Activated CD4-positive, alpha-beta T cell treated with anti-CD3 and anti-CD28 coated beads for 1 hour (primary cell): ENCODE results near the gene LRRK1.

ENCODE experiments used
- DNase-seq: peaks from one replicate; pipeline ENCODE4 v3.0.0-alpha.2; 2020

The LRRK1 gene

DNA sequence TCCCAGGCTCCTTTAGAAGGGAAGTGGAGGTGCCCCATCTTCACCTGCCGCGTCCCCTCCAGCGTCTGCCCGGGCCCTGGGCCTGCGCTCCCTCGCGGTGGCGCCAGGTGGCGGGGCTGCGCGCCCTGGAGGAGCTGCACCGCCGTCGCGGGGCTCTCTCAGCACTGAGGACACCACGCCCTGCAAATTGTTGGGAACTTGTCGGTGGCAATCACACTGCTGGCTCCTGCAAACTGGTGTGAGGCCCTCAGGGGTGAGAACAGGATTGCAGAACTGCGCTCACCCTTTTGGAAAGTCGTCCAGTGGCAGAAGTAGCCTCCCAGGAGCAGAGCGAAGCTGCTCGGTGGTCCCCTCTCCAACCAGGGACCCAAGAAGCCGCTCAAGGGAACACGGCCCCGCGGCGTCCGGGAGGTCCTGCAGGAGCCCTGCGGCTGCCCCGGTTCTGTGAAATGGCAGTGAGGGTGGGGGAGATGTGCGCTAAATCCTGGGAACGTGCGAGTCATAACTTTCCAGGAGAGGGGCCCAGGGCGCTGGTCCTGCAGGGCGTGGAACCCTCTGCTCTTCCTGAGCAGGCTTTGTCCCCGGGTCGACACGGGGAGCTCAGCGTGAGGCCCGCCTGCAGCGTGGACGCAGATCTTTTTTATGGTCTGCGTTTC, 995 bp upstream of the LRRK1 start:
- peak; percentile 55 for DNase-seq

- no peak for DNase-seq
These were observed 586 bp downstream of the LRRK1 start for GRCh38 chr15:100919481-100920405.

GRCh38 chr15:100920516-100921135, 1.5 kb downstream of the LRRK1 start:
- no peak for DNase-seq

GRCh38 chr15:100922192-100923040, 3.3 kb downstream of the LRRK1 start:
- DNase-seq: no peak

DNA sequence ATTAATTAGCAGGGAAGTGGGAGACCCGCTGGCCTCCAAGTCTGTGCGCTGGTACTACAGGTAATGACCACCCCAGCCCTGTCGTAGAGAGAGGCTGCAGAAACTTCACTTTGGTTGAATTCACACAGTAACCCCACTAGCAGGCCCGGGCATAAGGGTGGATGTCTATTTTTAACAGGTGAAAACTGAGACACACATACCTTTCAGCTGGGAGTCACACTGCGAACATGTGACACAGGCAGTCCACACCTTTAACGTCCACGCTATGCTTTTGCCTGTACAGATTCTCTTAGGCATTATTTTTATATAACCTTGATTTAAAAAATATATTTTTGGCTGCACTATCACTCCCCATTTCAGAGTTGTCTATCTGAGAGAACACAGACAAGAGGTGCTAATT, 3.9 kb downstream of the LRRK1 start:
- no peak for DNase-seq

GRCh38 chr15:100923902-100924301, 4.7 kb downstream of the LRRK1 start:
- DNase-seq: no peak

- no peak for DNase-seq
These were observed 5.3 kb downstream of the LRRK1 start for GRCh38 chr15:100924436-100924835.

DNA sequence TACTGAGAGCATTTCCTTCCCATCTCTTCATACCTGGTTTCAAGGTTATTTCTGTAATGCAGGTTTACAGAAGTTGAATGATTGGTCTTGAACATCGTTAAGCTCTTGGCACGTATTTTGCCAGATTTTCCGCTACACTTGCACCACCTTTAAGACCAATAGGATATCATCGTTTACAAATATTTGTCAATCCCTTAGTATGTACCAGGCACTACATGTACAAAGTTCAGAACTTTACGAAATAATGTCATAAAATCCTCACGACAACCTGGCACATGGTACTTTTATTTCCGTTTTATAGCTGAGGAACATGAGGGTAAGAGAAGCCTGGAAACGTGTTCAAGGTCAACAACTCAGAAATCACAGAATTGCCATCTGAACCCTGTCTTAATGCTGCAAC, 6.3 kb downstream of the LRRK1 start:
- DNase-seq: no peak

DNA sequence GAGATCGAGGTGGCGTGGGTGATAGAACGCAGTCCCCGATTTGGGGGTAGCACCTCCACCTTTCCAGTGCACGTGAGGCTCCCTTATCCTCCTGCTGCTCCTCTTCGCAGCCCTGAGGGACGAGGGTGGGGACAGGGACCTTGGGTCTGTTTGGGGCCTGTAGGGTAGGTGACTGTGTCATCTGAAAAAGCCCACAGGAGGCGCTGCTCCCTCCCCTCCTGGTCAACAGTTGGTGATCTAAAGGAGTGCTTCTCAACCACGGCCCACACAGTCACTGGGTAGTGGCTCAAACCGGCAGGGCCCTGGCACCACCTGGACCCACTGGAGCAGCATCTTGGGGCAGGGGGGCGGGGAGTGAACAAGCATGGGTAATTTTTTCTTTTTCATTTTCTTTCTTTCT, 7.1 kb downstream of the LRRK1 start:
- no peak for DNase-seq

DNA sequence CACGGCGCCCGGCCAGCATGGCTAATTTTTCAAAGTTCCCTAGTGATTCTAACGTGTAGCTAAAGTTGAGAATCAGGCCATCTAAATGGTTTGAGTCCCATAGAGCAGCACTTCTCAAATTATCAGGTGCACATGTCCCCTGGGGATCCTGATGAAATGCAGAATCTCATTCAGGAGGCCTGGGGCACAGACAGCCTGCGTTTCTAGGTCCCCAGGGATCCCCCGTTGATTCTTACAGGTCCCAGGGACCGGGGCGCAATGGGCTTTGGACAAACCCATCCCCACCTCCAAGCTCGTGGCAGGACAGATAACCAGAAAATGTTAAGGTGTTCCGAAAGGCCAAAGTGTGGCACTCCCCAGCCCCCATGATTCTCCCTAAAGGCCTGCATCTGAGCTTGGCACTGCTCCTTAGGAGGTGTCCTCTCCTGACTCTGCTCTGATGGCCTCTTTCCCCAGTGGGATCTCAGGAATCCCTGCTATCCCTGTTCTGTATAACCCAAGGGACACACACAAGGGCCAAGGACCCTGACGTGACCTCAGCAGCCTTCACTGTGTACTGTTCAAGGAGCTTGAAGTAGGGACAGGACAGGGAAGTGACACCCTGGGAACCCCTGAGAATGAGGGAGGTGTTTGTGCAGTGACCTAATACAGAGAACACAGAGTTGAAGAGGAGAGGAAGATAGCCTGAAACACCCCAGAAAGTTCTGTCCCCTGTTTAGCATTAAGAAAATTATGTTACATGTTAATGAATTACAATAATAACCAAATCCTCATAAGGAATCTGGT, 8.0 kb downstream of the LRRK1 start:
- no peak for DNase-seq

DNA sequence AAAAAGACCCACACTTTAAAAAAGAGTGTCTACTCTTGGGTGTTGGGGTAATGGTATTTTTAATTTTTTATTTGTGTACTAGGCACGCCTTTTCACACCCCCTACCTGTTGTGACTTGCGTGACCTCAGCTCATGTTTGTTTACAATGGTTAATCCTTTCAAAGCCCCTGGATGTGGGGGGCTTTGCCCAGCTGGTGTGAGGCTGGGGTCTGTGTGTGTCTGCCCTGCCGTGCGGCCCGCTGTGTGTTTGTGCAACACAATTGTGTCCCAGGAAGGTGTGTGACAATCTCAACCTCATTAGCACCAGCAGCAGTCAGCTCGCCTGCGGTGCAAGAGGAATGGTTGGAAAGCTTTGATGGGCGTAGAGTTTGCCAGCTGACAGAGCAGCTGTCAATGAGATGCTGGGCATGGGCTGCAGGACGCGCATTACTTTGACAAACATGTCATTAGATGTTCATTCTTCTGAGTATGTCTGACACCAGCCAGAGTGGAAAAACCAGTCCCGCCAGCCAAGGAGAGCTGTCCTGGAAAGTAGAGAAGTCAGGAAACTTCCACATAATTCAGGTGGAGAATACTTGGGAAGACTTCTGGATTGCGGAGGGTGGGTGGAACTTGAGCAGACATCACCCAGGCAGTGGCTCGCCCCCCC, 9.6 kb downstream of the LRRK1 start:
- DNase-seq: no peak

DNA sequence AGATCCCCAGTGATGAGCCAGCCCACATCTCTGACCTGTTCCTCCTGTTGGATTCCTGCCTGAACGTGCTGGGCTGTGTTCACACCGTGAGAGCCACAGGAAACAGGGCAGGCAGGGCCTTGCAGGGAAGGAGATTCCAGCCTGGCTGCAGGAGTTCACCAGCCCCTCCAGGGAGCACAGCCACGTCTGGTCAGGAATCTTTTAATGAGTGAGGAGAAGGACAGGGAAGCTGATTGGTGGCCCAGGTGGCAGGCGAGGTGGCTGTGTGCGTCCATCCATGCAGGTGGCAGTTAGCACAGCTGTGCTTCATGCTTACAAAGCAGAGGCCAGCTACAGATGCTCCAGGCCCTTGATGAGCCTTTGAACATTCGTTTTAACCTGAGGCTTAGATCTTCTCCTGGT, 10.5 kb downstream of the LRRK1 start:
- no peak for DNase-seq

DNA sequence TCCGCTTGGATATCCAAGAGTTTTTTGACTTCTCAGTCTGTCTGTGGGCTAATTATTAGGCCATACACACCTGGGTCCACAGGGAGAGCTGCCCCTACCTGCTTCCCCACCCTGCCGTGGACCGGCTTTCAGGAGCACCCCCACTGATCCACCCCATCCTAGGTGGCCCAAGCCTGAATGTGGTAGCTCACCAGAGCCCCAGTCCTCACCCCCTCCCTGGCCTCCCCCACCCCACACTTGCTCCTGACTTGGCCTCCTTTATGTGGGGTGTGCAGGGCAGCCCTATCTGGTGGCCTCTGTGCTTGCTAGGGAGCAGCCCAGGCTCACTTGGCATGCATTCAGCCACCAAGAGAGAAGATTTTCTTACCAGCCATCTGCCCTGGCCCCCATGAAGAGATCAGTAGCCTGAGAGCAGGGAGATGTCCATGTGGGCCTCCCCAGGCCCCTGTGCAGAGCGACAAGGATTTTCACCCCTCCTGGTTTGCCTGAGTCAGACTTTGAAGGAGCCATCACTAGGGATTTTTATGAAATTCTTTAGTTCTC, 11.2 kb downstream of the LRRK1 start:
- DNase-seq: no peak

GRCh38 chr15:100931143-100931890, 12.2 kb downstream of the LRRK1 start:
- no peak for DNase-seq

DNA sequence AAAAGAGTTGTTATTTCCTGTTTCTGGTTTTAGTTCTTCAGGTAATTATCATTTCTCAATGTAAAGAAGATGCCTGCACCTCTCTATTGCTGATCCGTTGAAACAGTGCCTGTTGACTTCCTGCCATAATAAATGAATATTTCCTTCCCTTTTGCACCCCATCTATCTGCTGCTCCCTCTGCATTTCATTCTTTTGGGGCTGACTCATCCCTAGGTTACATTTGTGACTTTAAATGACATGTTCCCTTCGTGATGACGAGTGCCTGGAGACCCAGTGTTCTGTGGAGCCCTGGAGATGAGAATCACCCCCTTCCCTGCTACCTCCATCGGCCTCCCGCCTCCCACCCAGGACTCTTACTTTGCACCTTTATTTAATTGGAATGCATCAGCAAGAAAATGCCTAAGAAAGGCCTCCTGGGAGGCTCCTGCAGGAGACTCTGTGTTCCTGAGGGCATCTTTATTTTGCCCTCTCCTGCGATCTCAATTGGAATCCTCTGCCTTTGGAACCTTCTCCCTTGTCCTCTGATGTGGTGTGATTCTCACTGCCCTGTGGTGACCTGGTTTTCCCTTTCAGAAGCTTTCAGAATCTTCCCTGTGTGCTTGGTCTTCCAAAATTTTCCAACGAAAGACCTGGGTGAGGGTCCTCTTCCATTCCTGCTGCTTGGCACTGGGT, 13.7 kb downstream of the LRRK1 start:
- no peak for DNase-seq

GRCh38 chr15:100934166-100934565, 15.0 kb downstream of the LRRK1 start:
- DNase-seq: no peak

- no peak for DNase-seq
These were observed 15.6 kb downstream of the LRRK1 start for GRCh38 chr15:100934726-100935125.

- DNase-seq: no peak
These were observed 18.0 kb downstream of the LRRK1 start for GRCh38 chr15:100937171-100937570.

GRCh38 chr15:100939791-100940190, 20.6 kb downstream of the LRRK1 start:
- no peak for DNase-seq
